ENCODE measurements around the gene SIK3. TPM values are rescaled to one million over a fixed set of nuclear protein-coding genes. Genes with fewer than 3 reads are reported as not detected.

Gene SIK3
- total RNA-seq, 2 experiments from 2014 or later, result 41.4 to 41.9 TPM

Other genes starting within 250 kb of the SIK3 start
- 10 to 100 TPM; 81.9 to 85.5 TPM for gene PAFAH1B2, start 45.9 kb upstream of the SIK3 start, total RNA-seq
- 10 to 100 TPM; 10.5 to 12.7 TPM for gene SIDT2, start 80.3 kb upstream of the SIK3 start, total RNA-seq
- 1 to 10 TPM; 1.3 to 1.6 TPM for gene TAGLN, start 100.9 kb upstream of the SIK3 start, total RNA-seq
- gene PCSK7, start 133.6 kb upstream of the SIK3 start, total RNA-seq, result 10 to 100 TPM; 79.3 to 86.9 TPM
- gene RNF214, start 134.2 kb upstream of the SIK3 start, total RNA-seq, result 10 to 100 TPM; 19.7 to 22.9 TPM
- gene BACE1-AS, start 192.9 kb upstream of the SIK3 start, total RNA-seq, result 1 to 10 TPM; 4.8 to 5.1 TPM
- 1 to 10 TPM; 1.6 to 1.9 TPM for gene BACE1, start 217.8 kb upstream of the SIK3 start, total RNA-seq
- 10 to 100 TPM; 34.7 to 35.0 TPM for gene CEP164, start 229.4 kb upstream of the SIK3 start, total RNA-seq